ENCODE measurements around the gene PKP4.

The PKP4 gene

GRCh38 chr2:158651358-158652057 lies 194.8 kb downstream of the PKP4 start:
- 100% methylated on average over 2 of the region's 6 CpGs for WGBS (ENCODE audit: insufficient coverage)
- Histone ChIP-seq H3K36me3 (ENCODE audit: control insufficient read depth in 4 of 4, insufficient read depth in 4 of 4, low read length in 3 of 4) (peaks cover 0 to 16% (median 6%) of the 10 kb centered on the region in 4 experiments), H3K27me3 (replicated peaks in 2 of 5; ENCODE audit: control insufficient read depth in 4 of 5, insufficient read depth in 5 of 5, low read length in 4 of 5) (no peaks in the 10 kb centered on the region), H3K27ac (ENCODE audit: insufficient read depth in 1 of 2, low read depth in 1 of 2, low read length in 2 of 2, poor library complexity in 1 of 2, severe bottlenecking in 2 of 2) (no peak overlapping the region), H3K4me1 (ENCODE audit: control extremely low read depth in 1 of 4, control insufficient read depth in 4 of 4, insufficient read depth in 4 of 4, low read length in 3 of 4) (peaks cover 0 to 7% (median 0%) of the 10 kb centered on the region in 4 experiments), H3K4me3 (ENCODE audit: control insufficient read depth in 1 of 7, extremely low read depth in 1 of 7, insufficient read depth in 4 of 7, low read depth in 2 of 7, low read length in 6 of 7) (no peak overlapping the region), H3K9me3 (ENCODE audit: control extremely low read depth in 1 of 5, control insufficient read depth in 4 of 5, insufficient read depth in 2 of 5, low read depth in 1 of 5, low read length in 4 of 5) (no peaks in the 10 kb centered on the region)
- ChIA-PET CTCF (interaction anchor here (1.1 to 1.9 kb wide), 2 partner anchors 9 to 14 kb away, joined by 3 to 4 read pairs; no protein-coding TSS in a partner anchor), POLR2A (no interaction called here)
- no peak for DNase-seq

- no peaks in the 10 kb centered on the region for H3K9me3 ChIP-seq (ENCODE audit: control extremely low read depth in 1 of 5, control insufficient read depth in 4 of 5, insufficient read depth in 2 of 5, low read depth in 1 of 5, low read length in 4 of 5)
- H3K27ac ChIP-seq (ENCODE audit: insufficient read depth in 1 of 2, low read depth in 1 of 2, low read length in 2 of 2, poor library complexity in 1 of 2, severe bottlenecking in 2 of 2), result no peak overlapping the region
- WGBS (ENCODE audit: insufficient coverage), result 67% methylated on average over 3 of the region's 3 CpGs
- POLR2A ChIA-PET, result no interaction called here
- no peak for DNase-seq
- no peaks in the 10 kb centered on the region for H3K27me3 ChIP-seq (replicated peaks in 2 of 5; ENCODE audit: control insufficient read depth in 4 of 5, insufficient read depth in 5 of 5, low read length in 4 of 5)
- no peak overlapping the region for H3K4me3 ChIP-seq (ENCODE audit: control insufficient read depth in 1 of 7, extremely low read depth in 1 of 7, insufficient read depth in 4 of 7, low read depth in 2 of 7, low read length in 6 of 7)
- peaks cover 5 to 23% (median 11%) of the 10 kb centered on the region in 4 experiments for H3K36me3 ChIP-seq (ENCODE audit: control insufficient read depth in 4 of 4, insufficient read depth in 4 of 4, low read length in 3 of 4)
- CTCF ChIA-PET, result interaction anchor here (0.6 to 1.0 kb wide), 3 partner anchors 35 to 651 kb away, joined by 3 read pairs; no protein-coding TSS in a partner anchor
- H3K4me1 ChIP-seq (ENCODE audit: control extremely low read depth in 1 of 4, control insufficient read depth in 4 of 4, insufficient read depth in 4 of 4, low read length in 3 of 4), result peaks cover 0 to 4% (median 0%) of the 10 kb centered on the region in 4 experiments
Measured at GRCh38 chr2:158655628-158656027, 198.9 kb downstream of the PKP4 start.

- DNase-seq, result no peak
- H3K4me3 ChIP-seq (ENCODE audit: control insufficient read depth in 1 of 7, extremely low read depth in 1 of 7, insufficient read depth in 4 of 7, low read depth in 2 of 7, low read length in 6 of 7), result no peak overlapping the region
- no peak overlapping the region for H3K27ac ChIP-seq (ENCODE audit: insufficient read depth in 1 of 2, low read depth in 1 of 2, low read length in 2 of 2, poor library complexity in 1 of 2, severe bottlenecking in 2 of 2)
- H3K9me3 ChIP-seq (ENCODE audit: control extremely low read depth in 1 of 5, control insufficient read depth in 4 of 5, insufficient read depth in 2 of 5, low read depth in 1 of 5, low read length in 4 of 5), result no peaks in the 10 kb centered on the region
- H3K36me3 ChIP-seq (ENCODE audit: control insufficient read depth in 4 of 4, insufficient read depth in 4 of 4, low read length in 3 of 4), result peaks cover 5 to 29% (median 18%) of the 10 kb centered on the region in 4 experiments
- POLR2A ChIA-PET, result no interaction called here
- CTCF ChIA-PET, result interaction anchor here (0.6 to 1.4 kb wide), 3 partner anchors 9 to 652 kb away, joined by 3 read pairs; no protein-coding TSS in a partner anchor
- H3K4me1 ChIP-seq (ENCODE audit: control extremely low read depth in 1 of 4, control insufficient read depth in 4 of 4, insufficient read depth in 4 of 4, low read length in 3 of 4), result no peaks in the 10 kb centered on the region
- WGBS (ENCODE audit: insufficient coverage), result 89% methylated on average over 8 of the region's 10 CpGs
- H3K27me3 ChIP-seq (replicated peaks in 2 of 5; ENCODE audit: control insufficient read depth in 4 of 5, insufficient read depth in 5 of 5, low read length in 4 of 5), result no peaks in the 10 kb centered on the region
Measured at GRCh38 chr2:158656492-158657229, 199.9 kb downstream of the PKP4 start.

GRCh38 chr2:158658396-158658795 lies 201.6 kb downstream of the PKP4 start:
- Histone ChIP-seq H3K9me3 (ENCODE audit: control extremely low read depth in 1 of 5, control insufficient read depth in 4 of 5, insufficient read depth in 2 of 5, low read depth in 1 of 5, low read length in 4 of 5) (no peaks in the 10 kb centered on the region), H3K27ac (ENCODE audit: insufficient read depth in 1 of 2, low read depth in 1 of 2, low read length in 2 of 2, poor library complexity in 1 of 2, severe bottlenecking in 2 of 2) (no peak overlapping the region), H3K36me3 (ENCODE audit: control insufficient read depth in 4 of 4, insufficient read depth in 4 of 4, low read length in 3 of 4) (peaks cover 5 to 42% (median 22%) of the 10 kb centered on the region in 4 experiments), H3K4me3 (ENCODE audit: control insufficient read depth in 1 of 7, extremely low read depth in 1 of 7, insufficient read depth in 4 of 7, low read depth in 2 of 7, low read length in 6 of 7) (no peak overlapping the region), H3K27me3 (replicated peaks in 2 of 5; ENCODE audit: control insufficient read depth in 4 of 5, insufficient read depth in 5 of 5, low read length in 4 of 5) (no peaks in the 10 kb centered on the region), H3K4me1 (ENCODE audit: control extremely low read depth in 1 of 4, control insufficient read depth in 4 of 4, insufficient read depth in 4 of 4, low read length in 3 of 4) (no peaks in the 10 kb centered on the region)
- ChIA-PET POLR2A (no interaction called here), CTCF (no interaction called here)
- DNase-seq, result no peak
- 100% methylated on average over 1 of the region's 2 CpGs for WGBS (ENCODE audit: insufficient coverage)

- Histone ChIP-seq H3K4me3 (ENCODE audit: control insufficient read depth in 1 of 7, extremely low read depth in 1 of 7, insufficient read depth in 4 of 7, low read depth in 2 of 7, low read length in 6 of 7) (no peak overlapping the region), H3K27me3 (replicated peaks in 2 of 5; ENCODE audit: control insufficient read depth in 4 of 5, insufficient read depth in 5 of 5, low read length in 4 of 5) (no peaks in the 10 kb centered on the region), H3K27ac (ENCODE audit: insufficient read depth in 1 of 2, low read depth in 1 of 2, low read length in 2 of 2, poor library complexity in 1 of 2, severe bottlenecking in 2 of 2) (no peak overlapping the region), H3K9me3 (ENCODE audit: control extremely low read depth in 1 of 5, control insufficient read depth in 4 of 5, insufficient read depth in 2 of 5, low read depth in 1 of 5, low read length in 4 of 5) (no peaks in the 10 kb centered on the region), H3K4me1 (ENCODE audit: control extremely low read depth in 1 of 4, control insufficient read depth in 4 of 4, insufficient read depth in 4 of 4, low read length in 3 of 4) (no peaks in the 10 kb centered on the region), H3K36me3 (ENCODE audit: control insufficient read depth in 4 of 4, insufficient read depth in 4 of 4, low read length in 3 of 4) (peaks cover 5 to 53% (median 29%) of the 10 kb centered on the region in 4 experiments)
- POLR2A ChIA-PET, result no interaction called here
- CTCF ChIA-PET, result interaction anchor here (1.5 kb wide), 1 partner anchor 86 kb away, joined by 4 read pairs; no protein-coding TSS in a partner anchor
- 100% methylated on average over 1 of the region's 1 CpG for whole genome bisulfite sequencing (ENCODE audit: insufficient coverage)
- DNase-seq, result no peak
Measured at GRCh38 chr2:158659483-158659882, 202.7 kb downstream of the PKP4 start.

- ChIA-PET CTCF (no interaction called here), POLR2A (no interaction called here)
- H3K27ac ChIP-seq (ENCODE audit: insufficient read depth in 1 of 2, low read depth in 1 of 2, low read length in 2 of 2, poor library complexity in 1 of 2, severe bottlenecking in 2 of 2), result no peak overlapping the region
- no peak for DNase-seq
- H3K27me3 ChIP-seq (replicated peaks in 2 of 5; ENCODE audit: control insufficient read depth in 4 of 5, insufficient read depth in 5 of 5, low read length in 4 of 5), result no peaks in the 10 kb centered on the region
- no peaks in the 10 kb centered on the region for H3K4me1 ChIP-seq (ENCODE audit: control extremely low read depth in 1 of 4, control insufficient read depth in 4 of 4, insufficient read depth in 4 of 4, low read length in 3 of 4)
- H3K36me3 ChIP-seq (ENCODE audit: control insufficient read depth in 4 of 4, insufficient read depth in 4 of 4, low read length in 3 of 4), result peaks cover 6 to 59% (median 34%) of the 10 kb centered on the region in 4 experiments
- no peak overlapping the region for H3K4me3 ChIP-seq (ENCODE audit: control insufficient read depth in 1 of 7, extremely low read depth in 1 of 7, insufficient read depth in 4 of 7, low read depth in 2 of 7, low read length in 6 of 7)
- no peaks in the 10 kb centered on the region for H3K9me3 ChIP-seq (ENCODE audit: control extremely low read depth in 1 of 5, control insufficient read depth in 4 of 5, insufficient read depth in 2 of 5, low read depth in 1 of 5, low read length in 4 of 5)
- 97% methylated on average over 14 of the region's 14 CpGs for WGBS (ENCODE audit: insufficient coverage)
Measured at GRCh38 chr2:158661231-158661630, 204.5 kb downstream of the PKP4 start.

- Histone ChIP-seq H3K9me3 (ENCODE audit: control extremely low read depth in 1 of 5, control insufficient read depth in 4 of 5, insufficient read depth in 2 of 5, low read depth in 1 of 5, low read length in 4 of 5) (no peaks in the 10 kb centered on the region), H3K27me3 (replicated peaks in 2 of 5; ENCODE audit: control insufficient read depth in 4 of 5, insufficient read depth in 5 of 5, low read length in 4 of 5) (no peaks in the 10 kb centered on the region), H3K27ac (ENCODE audit: insufficient read depth in 1 of 2, low read depth in 1 of 2, low read length in 2 of 2, poor library complexity in 1 of 2, severe bottlenecking in 2 of 2) (no peak overlapping the region), H3K4me3 (ENCODE audit: control insufficient read depth in 1 of 7, extremely low read depth in 1 of 7, insufficient read depth in 4 of 7, low read depth in 2 of 7, low read length in 6 of 7) (no peak overlapping the region), H3K4me1 (ENCODE audit: control extremely low read depth in 1 of 4, control insufficient read depth in 4 of 4, insufficient read depth in 4 of 4, low read length in 3 of 4) (peaks cover 0 to 7% (median 0%) of the 10 kb centered on the region in 4 experiments), H3K36me3 (ENCODE audit: control insufficient read depth in 4 of 4, insufficient read depth in 4 of 4, low read length in 3 of 4) (peaks cover 6 to 59% (median 39%) of the 10 kb centered on the region in 4 experiments)
- CTCF ChIA-PET, result no interaction called here
- no peak for DNase-seq
- POLR2A ChIA-PET, result no interaction called here
- 98% methylated on average over 6 of the region's 6 CpGs for WGBS (ENCODE audit: insufficient coverage)
Measured at GRCh38 chr2:158662421-158662820, 205.7 kb downstream of the PKP4 start.
